ENCODE measurements around the gene SMC6.

DNA sequence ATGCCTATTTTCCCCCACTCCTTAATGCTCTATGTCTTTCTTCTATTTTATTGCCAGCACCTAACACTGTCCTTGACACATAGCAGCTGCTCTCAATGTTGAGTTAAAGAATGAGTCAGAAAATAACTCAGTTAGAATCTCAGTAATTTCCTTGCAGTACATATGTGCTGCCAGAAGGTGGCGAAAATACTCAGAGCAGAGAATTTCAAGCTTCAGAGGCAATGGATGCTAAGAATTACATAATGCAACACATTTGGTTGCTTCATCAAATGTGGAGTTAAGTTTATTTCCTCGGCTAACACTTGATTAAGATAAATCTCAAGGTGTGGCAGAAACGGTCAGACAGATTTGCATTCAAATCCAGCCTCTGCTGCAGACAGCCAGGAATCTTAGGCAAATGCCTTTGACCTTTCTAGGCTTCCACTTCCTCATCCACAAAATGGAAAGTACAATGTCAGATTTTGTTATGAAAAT is 107.5 kb downstream of the SMC6 start:
- TF ChIP-seq, protein P1, sequence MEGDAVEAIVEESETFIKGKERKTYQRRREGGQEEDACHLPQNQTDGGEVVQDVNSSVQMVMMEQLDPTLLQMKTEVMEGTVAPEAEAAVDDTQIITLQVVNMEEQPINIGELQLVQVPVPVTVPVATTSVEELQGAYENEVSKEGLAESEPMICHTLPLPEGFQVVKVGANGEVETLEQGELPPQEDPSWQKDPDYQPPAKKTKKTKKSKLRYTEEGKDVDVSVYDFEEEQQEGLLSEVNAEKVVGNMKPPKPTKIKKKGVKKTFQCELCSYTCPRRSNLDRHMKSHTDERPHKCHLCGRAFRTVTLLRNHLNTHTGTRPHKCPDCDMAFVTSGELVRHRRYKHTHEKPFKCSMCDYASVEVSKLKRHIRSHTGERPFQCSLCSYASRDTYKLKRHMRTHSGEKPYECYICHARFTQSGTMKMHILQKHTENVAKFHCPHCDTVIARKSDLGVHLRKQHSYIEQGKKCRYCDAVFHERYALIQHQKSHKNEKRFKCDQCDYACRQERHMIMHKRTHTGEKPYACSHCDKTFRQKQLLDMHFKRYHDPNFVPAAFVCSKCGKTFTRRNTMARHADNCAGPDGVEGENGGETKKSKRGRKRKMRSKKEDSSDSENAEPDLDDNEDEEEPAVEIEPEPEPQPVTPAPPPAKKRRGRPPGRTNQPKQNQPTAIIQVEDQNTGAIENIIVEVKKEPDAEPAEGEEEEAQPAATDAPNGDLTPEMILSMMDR (IDR thresholded peaks at IDR 0.05), result peak; percentile 96
- TF ChIP-seq EZH2phosphoT487 (IDR thresholded peaks at IDR 0.05; ENCODE audit: borderline replicate concordance, low read depth) (no peak), EP300 (IDR thresholded peaks at IDR 0.05; ENCODE audit: borderline replicate concordance in 1 of 2, low read depth in 1 of 2, low read length in 1 of 2) (no peak), TCF12 (IDR thresholded peaks at IDR 0.05) (peak; percentile 83), MXI1 (IDR thresholded peaks at IDR 0.05; ENCODE audit: low read depth, low read length) (no peak; the same call in 1 of the 2 replicates), SIN3A (IDR thresholded peaks at IDR 0.05; ENCODE audit: borderline replicate concordance, low read depth, low read length) (peak; percentile 54; the same call in 1 of the 2 replicates), GABPA (IDR thresholded peaks at IDR 0.05; ENCODE audit: low read depth) (no peak), CHD2 (IDR thresholded peaks at IDR 0.05; ENCODE audit: low read length, partially characterized antibody) (peak; percentile 20), RCOR1 (IDR thresholded peaks at IDR 0.05; ENCODE audit: low read length) (peak; percentile 19; the same call in 1 of the 2 replicates)
- TF ChIP-seq, protein P2, sequence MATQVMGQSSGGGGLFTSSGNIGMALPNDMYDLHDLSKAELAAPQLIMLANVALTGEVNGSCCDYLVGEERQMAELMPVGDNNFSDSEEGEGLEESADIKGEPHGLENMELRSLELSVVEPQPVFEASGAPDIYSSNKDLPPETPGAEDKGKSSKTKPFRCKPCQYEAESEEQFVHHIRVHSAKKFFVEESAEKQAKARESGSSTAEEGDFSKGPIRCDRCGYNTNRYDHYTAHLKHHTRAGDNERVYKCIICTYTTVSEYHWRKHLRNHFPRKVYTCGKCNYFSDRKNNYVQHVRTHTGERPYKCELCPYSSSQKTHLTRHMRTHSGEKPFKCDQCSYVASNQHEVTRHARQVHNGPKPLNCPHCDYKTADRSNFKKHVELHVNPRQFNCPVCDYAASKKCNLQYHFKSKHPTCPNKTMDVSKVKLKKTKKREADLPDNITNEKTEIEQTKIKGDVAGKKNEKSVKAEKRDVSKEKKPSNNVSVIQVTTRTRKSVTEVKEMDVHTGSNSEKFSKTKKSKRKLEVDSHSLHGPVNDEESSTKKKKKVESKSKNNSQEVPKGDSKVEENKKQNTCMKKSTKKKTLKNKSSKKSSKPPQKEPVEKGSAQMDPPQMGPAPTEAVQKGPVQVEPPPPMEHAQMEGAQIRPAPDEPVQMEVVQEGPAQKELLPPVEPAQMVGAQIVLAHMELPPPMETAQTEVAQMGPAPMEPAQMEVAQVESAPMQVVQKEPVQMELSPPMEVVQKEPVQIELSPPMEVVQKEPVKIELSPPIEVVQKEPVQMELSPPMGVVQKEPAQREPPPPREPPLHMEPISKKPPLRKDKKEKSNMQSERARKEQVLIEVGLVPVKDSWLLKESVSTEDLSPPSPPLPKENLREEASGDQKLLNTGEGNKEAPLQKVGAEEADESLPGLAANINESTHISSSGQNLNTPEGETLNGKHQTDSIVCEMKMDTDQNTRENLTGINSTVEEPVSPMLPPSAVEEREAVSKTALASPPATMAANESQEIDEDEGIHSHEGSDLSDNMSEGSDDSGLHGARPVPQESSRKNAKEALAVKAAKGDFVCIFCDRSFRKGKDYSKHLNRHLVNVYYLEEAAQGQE (IDR thresholded peaks at IDR 0.05; ENCODE audit: low read depth, low read length), result no peak
- TF ChIP-seq, protein P3, sequence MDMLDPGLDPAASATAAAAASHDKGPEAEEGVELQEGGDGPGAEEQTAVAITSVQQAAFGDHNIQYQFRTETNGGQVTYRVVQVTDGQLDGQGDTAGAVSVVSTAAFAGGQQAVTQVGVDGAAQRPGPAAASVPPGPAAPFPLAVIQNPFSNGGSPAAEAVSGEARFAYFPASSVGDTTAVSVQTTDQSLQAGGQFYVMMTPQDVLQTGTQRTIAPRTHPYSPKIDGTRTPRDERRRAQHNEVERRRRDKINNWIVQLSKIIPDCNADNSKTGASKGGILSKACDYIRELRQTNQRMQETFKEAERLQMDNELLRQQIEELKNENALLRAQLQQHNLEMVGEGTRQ (IDR thresholded peaks at IDR 0.05; ENCODE audit: borderline replicate concordance, low read depth, low read length), result no peak
- TF ChIP-seq, protein P4, sequence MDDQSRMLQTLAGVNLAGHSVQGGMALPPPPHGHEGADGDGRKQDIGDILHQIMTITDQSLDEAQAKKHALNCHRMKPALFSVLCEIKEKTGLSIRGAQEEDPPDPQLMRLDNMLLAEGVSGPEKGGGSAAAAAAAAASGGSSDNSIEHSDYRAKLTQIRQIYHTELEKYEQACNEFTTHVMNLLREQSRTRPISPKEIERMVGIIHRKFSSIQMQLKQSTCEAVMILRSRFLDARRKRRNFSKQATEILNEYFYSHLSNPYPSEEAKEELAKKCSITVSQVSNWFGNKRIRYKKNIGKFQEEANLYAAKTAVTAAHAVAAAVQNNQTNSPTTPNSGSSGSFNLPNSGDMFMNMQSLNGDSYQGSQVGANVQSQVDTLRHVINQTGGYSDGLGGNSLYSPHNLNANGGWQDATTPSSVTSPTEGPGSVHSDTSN (IDR thresholded peaks at IDR 0.05), result peak; percentile 69
